Measurements from ENCODE around the gene EML6. TPM values are rescaled to one million over a fixed set of nuclear protein-coding genes. Genes with fewer than 3 reads are reported as not detected.

EML6 gene
- total and polyA plus RNA-seq, 2 of the 13 experiments (the other 11 are each of a cell fraction or from before 2014, with no cell fraction given): 17.2 to 32.4 TPM

GRCh38 chr2:54740333-54740732, 16.9 kb downstream of the EML6 start (continued):
- no peak for TF ChIP-seq RORA (CRISPR knock-in tag; IDR thresholded peaks at IDR 0.05)

GRCh38 chr2:54741250-54741649, 17.8 kb downstream of the EML6 start:
- intact Hi-C loops (cut with micrococcal nuclease; ENCODE audit: unreplicated experiment) (no loop called here), in situ Hi-C loops (cut with HindIII; ENCODE audit: extremely low pct_ligation_motif_present, low pct_unique_long_range_greater_than_20kb) (no loop called here)
- CTCF ChIA-PET (ENCODE audit: low intra/inter-chr PET ratio, low total read pairs): no interaction called here
- no peak for ATAC-seq
- Histone ChIP-seq H3K4me2 (ENCODE audit: low read depth, low read length) (no peak overlapping the region; the same call in 1 of the 2 replicates), H3K4me3 (replicated peaks in 1 of 3; ENCODE audit: insufficient read depth in 1 of 3, low read depth in 2 of 3, low read length in 3 of 3) (no peak overlapping the region), H3K9ac (ENCODE audit: insufficient read depth, low read depth, low read length) (no peak overlapping the region), H3K27ac (ENCODE audit: extremely low read length, insufficient read depth, low read length) (no peak overlapping the region), H3K27me3 (ENCODE audit: control insufficient read depth in 1 of 2, insufficient read depth in 2 of 2, low read length in 2 of 2) (no peaks in the 10 kb centered on the region), H3K36me3 (replicated peaks in 1 of 2; ENCODE audit: control insufficient read depth in 1 of 2, insufficient read depth in 2 of 2, low read length in 2 of 2) (no peaks in the 10 kb centered on the region), H4K20me1 (ENCODE audit: insufficient read depth, low read length) (no peaks in the 10 kb centered on the region), H3K79me2 (ENCODE audit: insufficient read depth, low read length) (no peaks in the 10 kb centered on the region), H2AFZ (ENCODE audit: low read length) (no peak overlapping the region), H3K4me1 (ENCODE audit: insufficient read depth, low read length) (peaks cover 47% of the 10 kb centered on the region), H3K9me3 (ENCODE audit: low read length) (no peaks in the 10 kb centered on the region)
- POLR2A ChIA-PET: no interaction called here
- no peak for FAIRE-seq
- no peak for DNase-seq (ENCODE audit: low spot score)
- BruUV-seq (replicated peaks): no TSS peak
- WGBS (ENCODE audit: low lambda C conversion rate): 97% methylated on average over 1 of the region's 1 CpG
- no peak for TF ChIP-seq MAFG (CRISPR knock-in tag; IDR thresholded peaks at IDR 0.05)
- TF ChIP-seq ZNF790 (CRISPR knock-in tag; IDR thresholded peaks at IDR 0.05; ENCODE audit: borderline replicate concordance): no peak
- TF ChIP-seq MYPOP (CRISPR knock-in tag; IDR thresholded peaks at IDR 0.05): no peak
- no peak for TF ChIP-seq ZNF382 (CRISPR knock-in tag; IDR thresholded peaks at IDR 0.05; ENCODE audit: borderline replicate concordance)
- TF ChIP-seq ZSCAN20 (CRISPR knock-in tag; IDR thresholded peaks at IDR 0.05; ENCODE audit: borderline replicate concordance): no peak
- no peak for TF ChIP-seq SIX4 (CRISPR knock-in tag; IDR thresholded peaks at IDR 0.05)
- no peak for TF ChIP-seq IKZF4 (CRISPR knock-in tag; IDR thresholded peaks at IDR 0.05; ENCODE audit: borderline replicate concordance, low read depth, not compliant biosample characterization)
- no peak for TF ChIP-seq REXO4 (CRISPR knock-in tag; IDR thresholded peaks at IDR 0.05; ENCODE audit: borderline replicate concordance)
- TF ChIP-seq PREB (CRISPR knock-in tag; IDR thresholded peaks at IDR 0.05): no peak
- no peak for TF ChIP-seq ZNF644 (CRISPR knock-in tag; IDR thresholded peaks at IDR 0.05; ENCODE audit: low read depth)
